Esophagus squamous epithelium (tissue), 5 donors: ENCODE data around the gene TGM5. TPM values are rescaled to one million over a fixed set of nuclear protein-coding genes. Genes with fewer than 3 reads are reported as not detected.

Experiments used
- DNase-seq: peaks from one replicate; lab custom pipeline; 2025; lab: John Stamatoyannopoulos, UW
- H3K27ac ChIP-seq, 4 donors: fragments of 200-600 bp; sonication (generic); one replicate each; pipeline ENCODE4 v1.5.1; 2016 to 2019; ENCODE audit warnings: mild to moderate bottlenecking in 1 of 4
- H3K27me3 ChIP-seq, 4 donors: fragments of 200-600 bp; sonication (generic); 1 replicate in 3 of 4; 2 replicates in 1 of 4; pipeline versions ENCODE4 v1.5.1 to v1.6.0; 2017 to 2021; ENCODE audit warnings: antibody characterized with exemption in 1 of 4
- H3K36me3 ChIP-seq, 3 donors: fragments of 200-600 bp; sonication (generic); one replicate each; pipeline ENCODE4 v1.5.1; 2016 to 2019
- H3K4me1 ChIP-seq, 3 donors: fragments of 200-600 bp; sonication (generic); one replicate each; pipeline ENCODE4 v1.5.1; 2017 to 2019
- H3K4me3 ChIP-seq, 4 donors: fragments of 200-600 bp; sonication (generic); 1 replicate in 3 of 4; 2 replicates in 1 of 4; pipeline ENCODE4 v1.5.1; 2016 to 2019; ENCODE audit warnings: mild to moderate bottlenecking in 2 of 4, moderate library complexity in 1 of 4
- H3K9me3 ChIP-seq, 3 donors: fragments of 200-600 bp; sonication (generic); one replicate each; pipeline ENCODE4 v1.5.1; 2016 to 2019
- POLR2A ChIP-seq, 4 donors: fragments of 450-650 bp; IDR thresholded peaks; one replicate each; pipeline ENCODE4 v1.6.1; 2017; ENCODE audit warnings: antibody characterized with exemption in 4 of 4, mild to moderate bottlenecking in 4 of 4, moderate library complexity in 3 of 4
- WGBS, 2 donors: methylation state at CpG; one replicate each; pipeline ENCODE4 v1.1.5; 2018; 5-methylcytosine and 5-hydroxymethylcytosine counted together
- intact Hi-C: fragments of 100-400 bp; cut with DNase I; formaldehyde crosslinking; loops from one replicate; pipeline ENCODE4 v1.15.0; 2022
- total RNA-seq, 4 donors: library from RNA; depleted of rRNA; stranded (reverse); fragments of >200 nt; gene quantifications; one replicate each; pipeline ENCODE4 v1.1.0, GENCODE V29; 2016
- TF ChIP-seq, protein P1 (sequence below), 6 experiments: fragments of 450-650 bp in 4 of 6; fragments of 200-600 bp in 2 of 6; sonication (generic) in 2 of 6; IDR thresholded peaks; one replicate each; pipeline ENCODE4 v1.5.1; 2016 to 2019; ENCODE audit warnings: antibody characterized with exemption in 6 of 6, mild to moderate bottlenecking in 4 of 6, moderate library complexity in 4 of 6
- donor health status: DM: yes; HTN: yes; CAD: no.

Gene TGM5
- total RNA-seq, 4 donors from 2014 or later, result 6.7 to 36.1 (median 15.6) TPM

DNA sequence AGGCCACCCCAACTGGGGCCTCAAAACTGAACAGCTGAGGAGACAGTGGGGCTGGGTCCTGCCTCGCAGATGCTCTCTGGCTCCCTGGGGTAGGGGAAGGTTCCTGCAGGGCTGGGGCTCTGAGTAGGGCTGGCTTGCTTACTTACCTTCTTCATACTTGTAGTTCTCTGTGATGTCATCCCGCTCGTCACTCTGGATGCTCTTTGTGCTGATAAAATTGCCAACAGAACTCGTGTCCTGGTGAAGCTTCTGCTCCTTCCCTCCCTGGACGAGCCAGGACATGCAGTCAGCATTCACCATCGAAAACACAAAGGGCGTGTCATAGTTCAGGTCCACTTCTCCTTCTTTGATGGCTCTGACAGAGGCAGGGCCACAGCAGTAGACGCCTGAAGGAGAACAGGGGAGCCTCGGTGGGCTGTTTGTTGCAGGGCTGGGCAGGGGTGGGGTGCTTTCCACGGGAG lies 28.0 kb downstream of the TGM5 start:
- Histone ChIP-seq H3K4me1 (peaks cover 3 to 37% (median 7%) of the 10 kb centered on the region in 3 donors), H3K4me3 (no peak overlapping the region), H3K36me3 (no peaks in the 10 kb centered on the region), H3K9me3 (no peaks in the 10 kb centered on the region), H3K27ac (no peak overlapping the region), H3K27me3 (peaks cover 0 to 9% (median 0%) of the 10 kb centered on the region in 4 donors)
- WGBS, 2 donors, result 40 to 62% methylated on average over 1 to 6 of the region's 10 CpGs
- TF ChIP-seq POLR2A (IDR thresholded peaks at IDR 0.05), result no peak
- TF ChIP-seq, protein P1, sequence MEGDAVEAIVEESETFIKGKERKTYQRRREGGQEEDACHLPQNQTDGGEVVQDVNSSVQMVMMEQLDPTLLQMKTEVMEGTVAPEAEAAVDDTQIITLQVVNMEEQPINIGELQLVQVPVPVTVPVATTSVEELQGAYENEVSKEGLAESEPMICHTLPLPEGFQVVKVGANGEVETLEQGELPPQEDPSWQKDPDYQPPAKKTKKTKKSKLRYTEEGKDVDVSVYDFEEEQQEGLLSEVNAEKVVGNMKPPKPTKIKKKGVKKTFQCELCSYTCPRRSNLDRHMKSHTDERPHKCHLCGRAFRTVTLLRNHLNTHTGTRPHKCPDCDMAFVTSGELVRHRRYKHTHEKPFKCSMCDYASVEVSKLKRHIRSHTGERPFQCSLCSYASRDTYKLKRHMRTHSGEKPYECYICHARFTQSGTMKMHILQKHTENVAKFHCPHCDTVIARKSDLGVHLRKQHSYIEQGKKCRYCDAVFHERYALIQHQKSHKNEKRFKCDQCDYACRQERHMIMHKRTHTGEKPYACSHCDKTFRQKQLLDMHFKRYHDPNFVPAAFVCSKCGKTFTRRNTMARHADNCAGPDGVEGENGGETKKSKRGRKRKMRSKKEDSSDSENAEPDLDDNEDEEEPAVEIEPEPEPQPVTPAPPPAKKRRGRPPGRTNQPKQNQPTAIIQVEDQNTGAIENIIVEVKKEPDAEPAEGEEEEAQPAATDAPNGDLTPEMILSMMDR (IDR thresholded peaks at IDR 0.05), result no peak
- DNase-seq, result no peak
- intact Hi-C loops, result no loop called here

DNA sequence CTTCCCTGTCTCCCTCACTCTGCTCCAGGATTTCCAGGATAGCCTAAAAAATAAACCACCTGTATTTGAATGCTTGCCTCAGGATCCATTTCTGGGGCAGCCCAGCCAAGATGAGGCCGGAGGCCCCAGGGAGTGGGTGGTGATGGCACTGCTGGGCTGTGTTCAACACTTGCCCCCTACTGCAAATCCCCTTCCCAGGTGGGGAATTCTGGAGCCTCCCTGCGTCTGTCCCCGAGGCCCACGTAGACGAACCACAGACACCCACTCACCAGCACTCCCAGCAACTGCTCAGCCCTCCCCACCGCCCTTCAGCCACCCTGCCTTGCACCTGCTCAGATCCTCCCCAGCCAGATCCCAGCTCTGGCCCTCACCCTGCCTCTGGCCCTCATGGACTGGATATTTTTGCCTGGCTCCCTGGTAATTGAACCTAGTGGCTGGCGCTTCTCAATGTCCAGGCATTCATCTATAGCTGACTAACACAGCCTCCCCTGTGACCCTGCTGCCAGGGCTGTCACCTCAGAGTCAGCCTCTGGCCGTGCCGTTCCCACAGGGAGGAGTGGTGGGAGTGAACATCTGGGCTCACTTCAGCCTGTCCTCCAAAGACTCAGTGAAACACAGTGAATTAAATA lies 28.8 kb downstream of the TGM5 start:
- no peak for DNase-seq
- Histone ChIP-seq H3K27ac (no peak overlapping the region), H3K36me3 (no peaks in the 10 kb centered on the region), H3K4me3 (no peak overlapping the region), H3K9me3 (no peaks in the 10 kb centered on the region), H3K4me1 (peaks cover 3 to 36% (median 7%) of the 10 kb centered on the region in 3 donors), H3K27me3 (peaks cover 0 to 9% (median 0%) of the 10 kb centered on the region in 4 donors)
- 74 to 75% methylated on average over 5 to 8 of the region's 9 CpGs for WGBS, 2 donors
- intact Hi-C loops, result no loop called here
- no peak for TF ChIP-seq POLR2A (IDR thresholded peaks at IDR 0.05)
- TF ChIP-seq, protein P1 (IDR thresholded peaks at IDR 0.05), result no peak

DNA sequence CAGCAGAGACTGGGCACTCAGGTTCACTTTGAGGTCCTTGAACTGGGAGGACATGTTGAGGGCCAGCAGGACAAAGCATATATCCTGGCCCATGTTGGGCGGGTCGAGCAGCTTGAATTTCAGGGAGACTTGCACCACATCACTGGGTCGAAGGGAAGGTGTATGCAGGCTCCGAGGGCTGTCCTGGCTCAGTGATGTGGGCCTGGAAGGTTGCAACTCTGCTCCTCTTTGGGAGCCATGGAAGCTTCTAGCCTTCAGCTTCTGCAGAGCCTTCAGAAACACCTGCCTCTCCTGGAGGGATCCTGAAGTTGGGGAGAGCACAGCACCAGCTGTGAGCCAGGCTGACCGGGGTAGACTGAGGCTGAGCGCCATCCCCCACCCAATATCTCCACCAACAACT lies 31.2 kb downstream of the TGM5 start:
- Histone ChIP-seq H3K27ac (no peak overlapping the region), H3K4me3 (no peak overlapping the region), H3K27me3 (peaks cover 0 to 9% (median 0%) of the 10 kb centered on the region in 4 donors), H3K9me3 (no peaks in the 10 kb centered on the region), H3K4me1 (peaks cover 3 to 14% (median 7%) of the 10 kb centered on the region in 3 donors), H3K36me3 (no peaks in the 10 kb centered on the region)
- no peak for DNase-seq
- intact Hi-C loops, result no loop called here
- 85% methylated on average over 2 of the region's 6 CpGs; no CpG with 5 or more reads in 1 of the 2 donors for WGBS, 2 donors
- no peak for TF ChIP-seq POLR2A (IDR thresholded peaks at IDR 0.05)
- TF ChIP-seq, protein P1 (IDR thresholded peaks at IDR 0.05), result no peak

DNA sequence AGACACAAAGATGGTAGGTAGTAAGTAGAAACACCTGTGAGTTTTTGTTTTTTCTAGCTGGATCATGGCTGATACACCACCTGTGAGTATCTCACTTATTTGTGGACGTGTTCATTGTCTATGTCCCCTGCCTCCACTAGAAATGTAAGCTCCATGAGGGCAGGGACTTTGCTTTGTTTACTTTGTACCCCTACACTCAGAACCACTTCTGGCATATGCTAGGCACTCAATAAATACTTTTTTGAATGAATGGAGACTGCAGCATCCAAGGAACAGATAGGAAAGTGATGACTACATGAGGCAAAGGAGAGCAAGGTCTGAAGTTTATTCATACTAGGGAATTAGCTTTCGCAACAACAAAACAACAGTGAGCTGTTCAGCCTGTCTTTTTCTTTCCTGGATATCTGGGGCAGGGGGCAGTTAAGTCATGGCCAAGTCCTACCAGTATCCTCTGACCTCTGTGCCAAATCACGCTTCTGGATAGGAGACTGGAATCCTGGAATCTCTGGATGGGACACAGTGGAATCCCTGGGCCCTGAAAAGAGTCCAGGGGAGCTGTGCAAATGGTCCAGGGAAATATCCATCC lies 34.3 kb downstream of the TGM5 start:
- peaks cover 0 to 9% (median 0%) of the 10 kb centered on the region in 4 donors for H3K27me3 ChIP-seq
- intact Hi-C loops, result no loop called here
- TF ChIP-seq POLR2A (IDR thresholded peaks at IDR 0.05), result no peak
- TF ChIP-seq, protein P1 (IDR thresholded peaks at IDR 0.05), result no peak
- WGBS, 2 donors, result 85 to 89% methylated on average over 3 of the region's 3 CpGs
- no peak for DNase-seq
- H3K27ac ChIP-seq, result no peak overlapping the region
- no peaks in the 10 kb centered on the region for H3K4me1 ChIP-seq
- no peaks in the 10 kb centered on the region for H3K36me3 ChIP-seq
- H3K9me3 ChIP-seq, result no peaks in the 10 kb centered on the region
- no peak overlapping the region for H3K4me3 ChIP-seq

DNA sequence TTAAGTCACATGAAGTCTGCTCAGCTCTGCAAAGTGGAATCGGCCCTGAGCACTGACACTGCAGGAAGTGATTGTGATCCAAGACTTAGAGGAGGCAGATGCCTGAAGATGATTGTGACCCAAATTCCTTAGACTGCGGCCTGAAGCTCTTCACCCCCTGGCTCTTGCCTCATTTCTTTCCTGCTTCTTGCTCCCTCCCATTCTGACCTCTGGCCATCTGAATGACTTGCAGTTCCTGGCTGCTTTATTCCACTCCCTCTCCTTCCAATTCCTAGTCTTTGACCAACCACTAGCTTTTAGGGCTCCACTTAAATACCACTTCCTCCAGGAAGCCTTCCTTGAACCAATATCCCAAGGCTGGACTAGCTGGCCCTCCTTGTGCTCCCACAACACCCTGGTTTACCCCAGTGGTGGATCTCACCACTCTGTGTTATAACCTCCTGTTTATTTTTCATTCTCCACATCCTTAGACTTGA lies 36.0 kb downstream of the TGM5 start:
- Histone ChIP-seq H3K27me3 (peaks cover 0 to 12% (median 0%) of the 10 kb centered on the region in 4 donors), H3K36me3 (no peaks in the 10 kb centered on the region), H3K4me1 (no peaks in the 10 kb centered on the region), H3K27ac (peak overlapping the region in 2 of 4 donors; percentile 18 to 49), H3K4me3 (no peak overlapping the region), H3K9me3 (no peaks in the 10 kb centered on the region)
- no peak for DNase-seq
- 52 to 68% methylated on average over 2 of the region's 2 CpGs for WGBS, 2 donors
- intact Hi-C loops, result no loop called here
- no peak for TF ChIP-seq POLR2A (IDR thresholded peaks at IDR 0.05)
- TF ChIP-seq, protein P1 (IDR thresholded peaks at IDR 0.05), result no peak
